Ovary (tissue), 9 donors: ENCODE data around the gene PHF21A. TPM values are rescaled to one million over a fixed set of nuclear protein-coding genes. Genes with fewer than 3 reads are reported as not detected.

ENCODE experiments used
- DNase-seq, 5 donors: peaks; one replicate each; pipeline ENCODE4 v3.0.0-alpha.2; 2019 to 2020
- H3K27ac ChIP-seq, 2 donors: fragments of 200-600 bp; one replicate each; pipeline versions ENCODE4 v1.5.1 to v1.8.0; 2019 to 2022
- H3K27me3 ChIP-seq: fragments of 200-600 bp; one replicate; pipeline ENCODE4 v1.8.0; 2022
- H3K36me3 ChIP-seq: fragments of 200-600 bp; sonication (generic); one replicate; pipeline ENCODE4 v1.5.1; 2019
- H3K4me1 ChIP-seq: one replicate; pipeline ENCODE4 v1.8.1; 2013; ENCODE audit warnings: mild to moderate bottlenecking, moderate library complexity; ENCODE audit not compliant: insufficient read depth
- H3K4me3 ChIP-seq: fragments of 200-600 bp; sonication (generic); one replicate; pipeline ENCODE4 v1.5.1; 2017
- H3K9me3 ChIP-seq, 2 donors: fragments of 200-600 bp in 1 of 2; sonication (generic) in 1 of 2; one replicate each; pipeline versions ENCODE4 v1.5.1 to v1.8.1; 2013 to 2019; ENCODE audit warnings: mild to moderate bottlenecking in 1 of 2, moderate library complexity in 1 of 2
- EP300 ChIP-seq: sonication (generic); formaldehyde crosslinking; IDR thresholded peaks from one replicate; pipeline ENCODE4 v1.6.1; 2017; ENCODE audit warnings: antibody characterized with exemption
- POLR2A ChIP-seq: fragments of 450-650 bp; IDR thresholded peaks from one replicate; pipeline ENCODE4 v1.6.1; 2017; ENCODE audit warnings: antibody characterized with exemption, mild to moderate bottlenecking, moderate library complexity
- WGBS, 3 donors: extraction: QIAGEN DNeasy Blood & Tissue Kit in 1 of 3; methylation state at CpG; one replicate each; pipeline versions ENCODE4 v1.1.5 to v1.1.7; 2013 to 2017; 5-methylcytosine and 5-hydroxymethylcytosine counted together
- intact Hi-C, 4 donors: fragments of 100-400 bp; cut with DNase I; formaldehyde crosslinking; loops; one replicate each; pipeline versions ENCODE4 v1.11.0 to v1.15.1; 2022 to 2023
- polyA plus RNA-seq, 2 donors: library from polyadenylated mRNA; stranded (reverse); fragments of 200-250 nt in 1 of 2; fragments of 350-450 nt in 1 of 2; fragmentation: Illumina TruSeq in 1 of 2; extraction: RNeasy Lipid Tissue Mini Kit (QIAGEN cat#74804) in 1 of 2; gene quantifications; one replicate each; pipeline ENCODE4 v1.2.3, GENCODE V29; 2013 to 2014
- total RNA-seq, 7 donors: library from RNA; depleted of rRNA in 2 of 7; stranded (reverse); fragments of >200 nt in 2 of 7; fragmentation: NEBNext Ultra II Directional in 3 of 7; extraction: Animal tissue kit (Norgen Biotek cat#: 25700) in 3 of 7; gene quantifications; one replicate each; pipeline versions ENCODE4 v1.1.0 to v1.2.4, GENCODE V29; 2016 to 2023
- TF ChIP-seq, protein P1 (sequence below), 3 donors: fragments of 450-650 bp in 2 of 3; fragments of 200-600 bp in 1 of 3; IDR thresholded peaks; one replicate each; pipeline versions ENCODE4 v1.5.1 to v1.8.0; 2016 to 2022; ENCODE audit warnings: antibody characterized with exemption in 3 of 3, mild to moderate bottlenecking in 1 of 3
- donor health status: DM: no; HTN: no; CAD: no; lungs with moderate emphysema.
- donor health status: DM: no; HTN: no; CAD: no.
- donor health status: Bipolar disorder and iron deficiency.
- donor health status: DM: yes; HTN: yes; CAD: no.
- donor health status: DM: no; HTN: no; CAD: no.
- donor health status: DM: yes; HTN: yes; CAD: no.

Gene PHF21A
- total and polyA plus RNA-seq, 9 donors, result 20.6 to 76.0 (median 58.2) TPM

GRCh38 chr11:45961751-45962240 lies 159.5 kb downstream of the PHF21A start:
- no peaks in the 10 kb centered on the region for H3K27me3 ChIP-seq
- H3K4me1 ChIP-seq, result no peaks in the 10 kb centered on the region
- DNase-seq, result no peak
- H3K36me3 ChIP-seq, result no peaks in the 10 kb centered on the region
- no peak overlapping the region for H3K27ac ChIP-seq
- intact Hi-C loops, result loop anchor here in 1 of 4 donors (10.0 kb wide), 2 partner anchors 273 to 343 kb away; no protein-coding TSS in a partner anchor
- no peak overlapping the region for H3K4me3 ChIP-seq
- WGBS, 3 donors, result 72 to 86% (median 74%) methylated on average over 7 of the region's 7 CpGs
- TF ChIP-seq POLR2A, result no peak
- TF ChIP-seq, protein P1, sequence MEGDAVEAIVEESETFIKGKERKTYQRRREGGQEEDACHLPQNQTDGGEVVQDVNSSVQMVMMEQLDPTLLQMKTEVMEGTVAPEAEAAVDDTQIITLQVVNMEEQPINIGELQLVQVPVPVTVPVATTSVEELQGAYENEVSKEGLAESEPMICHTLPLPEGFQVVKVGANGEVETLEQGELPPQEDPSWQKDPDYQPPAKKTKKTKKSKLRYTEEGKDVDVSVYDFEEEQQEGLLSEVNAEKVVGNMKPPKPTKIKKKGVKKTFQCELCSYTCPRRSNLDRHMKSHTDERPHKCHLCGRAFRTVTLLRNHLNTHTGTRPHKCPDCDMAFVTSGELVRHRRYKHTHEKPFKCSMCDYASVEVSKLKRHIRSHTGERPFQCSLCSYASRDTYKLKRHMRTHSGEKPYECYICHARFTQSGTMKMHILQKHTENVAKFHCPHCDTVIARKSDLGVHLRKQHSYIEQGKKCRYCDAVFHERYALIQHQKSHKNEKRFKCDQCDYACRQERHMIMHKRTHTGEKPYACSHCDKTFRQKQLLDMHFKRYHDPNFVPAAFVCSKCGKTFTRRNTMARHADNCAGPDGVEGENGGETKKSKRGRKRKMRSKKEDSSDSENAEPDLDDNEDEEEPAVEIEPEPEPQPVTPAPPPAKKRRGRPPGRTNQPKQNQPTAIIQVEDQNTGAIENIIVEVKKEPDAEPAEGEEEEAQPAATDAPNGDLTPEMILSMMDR (IDR thresholded peaks at IDR 0.05), result no peak
- no peak for TF ChIP-seq EP300
- H3K9me3 ChIP-seq, result no peaks in the 10 kb centered on the region

GRCh38 chr11:45960387-45961095 lies 160.7 kb downstream of the PHF21A start:
- 23 to 25% (median 25%) methylated on average over 4 of the region's 4 CpGs for WGBS, 3 donors
- H3K4me1 ChIP-seq, result peaks cover 2% of the 10 kb centered on the region
- H3K27ac ChIP-seq, result no peak overlapping the region
- intact Hi-C loops, result loop anchor here in 1 of 4 donors (10.0 kb wide), 2 partner anchors 274 to 344 kb away; no protein-coding TSS in a partner anchor
- no peaks in the 10 kb centered on the region for H3K36me3 ChIP-seq
- no peaks in the 10 kb centered on the region for H3K9me3 ChIP-seq
- no peaks in the 10 kb centered on the region for H3K27me3 ChIP-seq
- DNase-seq, result no peak
- TF ChIP-seq EP300, result no peak
- TF ChIP-seq POLR2A, result no peak
- TF ChIP-seq, protein P1 (IDR thresholded peaks at IDR 0.05), result no peak
- H3K4me3 ChIP-seq, result no peak overlapping the region

DNA sequence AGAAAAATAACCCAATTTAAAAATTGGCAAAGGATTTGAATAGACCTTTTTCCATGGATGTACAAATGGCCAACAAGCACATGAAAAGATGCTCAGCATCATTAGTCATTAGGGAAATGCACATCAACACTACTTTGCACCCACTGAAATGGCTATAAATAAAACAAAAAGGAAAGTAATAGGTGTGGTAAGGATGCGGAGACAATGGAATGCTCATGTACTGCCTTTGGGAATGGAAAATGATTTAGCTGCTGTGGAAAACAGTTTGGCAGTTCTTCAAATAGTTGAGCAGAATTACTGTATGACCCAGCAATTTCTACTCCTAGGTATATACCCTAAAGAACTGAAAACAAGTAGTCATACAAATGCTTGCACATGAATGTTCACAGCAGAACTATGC lies 161.4 kb downstream of the PHF21A start:
- H3K27me3 ChIP-seq, result no peaks in the 10 kb centered on the region
- intact Hi-C loops, result loop anchor here in 1 of 4 donors (10.0 kb wide), 2 partner anchors 275 to 345 kb away; no protein-coding TSS in a partner anchor
- H3K9me3 ChIP-seq, result no peaks in the 10 kb centered on the region
- H3K36me3 ChIP-seq, result no peaks in the 10 kb centered on the region
- peaks cover 2% of the 10 kb centered on the region for H3K4me1 ChIP-seq
- no peak overlapping the region for H3K4me3 ChIP-seq
- TF ChIP-seq, protein P1 (IDR thresholded peaks at IDR 0.05), result no peak
- WGBS, 3 donors, result 71 to 96% (median 92%) methylated on average over 1 of the region's 1 CpG
- H3K27ac ChIP-seq, result no peak overlapping the region
- DNase-seq, result no peak

DNA sequence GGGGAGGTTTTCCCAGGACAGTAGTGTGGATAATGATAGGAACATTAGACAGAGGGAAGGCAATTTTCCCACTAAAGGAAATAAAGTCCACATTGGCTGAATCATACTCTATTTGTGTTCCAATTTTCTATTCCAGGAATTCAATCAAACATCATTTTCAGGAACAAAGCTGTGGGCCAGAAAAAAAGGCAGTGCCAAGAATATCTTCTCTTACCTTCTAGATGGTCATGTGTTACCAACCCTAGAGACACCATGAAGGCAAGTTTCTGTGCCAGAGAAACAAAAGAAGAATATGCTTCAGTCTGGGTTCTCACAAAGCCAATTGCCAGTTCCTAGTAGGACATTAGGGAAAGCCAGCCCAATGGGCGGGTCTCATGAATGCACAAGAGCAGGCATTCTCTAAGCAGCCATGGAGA lies 171.3 kb downstream of the PHF21A start:
- H3K4me3 ChIP-seq, result no peak overlapping the region
- TF ChIP-seq POLR2A (no peak), EP300 (no peak)
- TF ChIP-seq, protein P1 (IDR thresholded peaks at IDR 0.05), result no peak
- intact Hi-C loops, result no loop called here
- no peaks in the 10 kb centered on the region for H3K9me3 ChIP-seq
- H3K27ac ChIP-seq, result no peak overlapping the region
- H3K36me3 ChIP-seq, result no peaks in the 10 kb centered on the region
- H3K4me1 ChIP-seq, result peaks cover 7% of the 10 kb centered on the region
- WGBS, 3 donors, result 89 to 100% (median 94%) methylated on average over 1 of the region's 1 CpG
- H3K27me3 ChIP-seq, result no peaks in the 10 kb centered on the region
- DNase-seq, result no peak
